MCF 10A (cell line): ENCODE measurements around the gene ANO6. TPM values are rescaled to one million over a fixed set of nuclear protein-coding genes. Genes with fewer than 3 reads are reported as not detected.

ENCODE experiments used
- BruUV-seq: library from RNA; stranded (reverse); fragments of 400-500 nt; replicated peaks from 2 replicates; lab custom pipeline; 2021; lab: Mats Ljungman, UMichigan
- CTCF ChIA-PET: fragments of 300-600 bp; sonication (Branson Sonifier 250); formaldehyde crosslinking; extraction: SDS; loops from one replicate; lab custom pipeline; 2021; ENCODE audit warnings: antibody characterized with exemption, inconsistent platforms; lab: Yijun Ruan, JAX
- POLR2A ChIA-PET: fragments of 300-600, 350-650 bp; sonication (Branson Sonifier 250); formaldehyde crosslinking; extraction: SDS; loops from one replicate; lab custom pipeline; 2020; ENCODE audit warnings: antibody characterized with exemption, inconsistent platforms; lab: Yijun Ruan, JAX
- DNase-seq: peaks from one replicate; pipeline ENCODE4 v3.0.0-alpha.2; 2018; ENCODE audit not compliant: unreplicated experiment
- H3K27ac Mint-ChIP-seq: one replicate; pipeline ENCODE4 v1.8.0; 2022; ENCODE audit warnings: mild to moderate bottlenecking, low read depth, mixed read lengths; ENCODE audit not compliant: unreplicated experiment
- H3K27me3 Mint-ChIP-seq: one replicate; pipeline ENCODE4 v1.8.0; 2022; ENCODE audit warnings: mixed read lengths; ENCODE audit not compliant: insufficient read depth, unreplicated experiment
- H3K36me3 Mint-ChIP-seq: one replicate; pipeline ENCODE4 v1.8.0; 2022; ENCODE audit warnings: mild to moderate bottlenecking, moderate library complexity, mixed read lengths; ENCODE audit not compliant: insufficient read depth, unreplicated experiment
- H3K4me1 Mint-ChIP-seq: one replicate; pipeline ENCODE4 v1.8.0; 2022; ENCODE audit warnings: mixed read lengths; ENCODE audit not compliant: insufficient read depth, unreplicated experiment
- H3K4me3 Mint-ChIP-seq: one replicate; pipeline ENCODE4 v1.8.0; 2022; ENCODE audit warnings: mild to moderate bottlenecking, moderate library complexity, mixed read lengths; ENCODE audit not compliant: unreplicated experiment
- H3K9me3 Mint-ChIP-seq: one replicate; pipeline ENCODE4 v1.8.0; 2022; ENCODE audit warnings: mixed read lengths; ENCODE audit not compliant: unreplicated experiment
- CTCF ChIP-seq: fragments of 200-600 bp; IDR thresholded peaks from one replicate; pipeline ENCODE4 v1.8.0; 2022; ENCODE audit warnings: antibody characterized with exemption, mild to moderate bottlenecking; ENCODE audit not compliant: unreplicated experiment
- intact Hi-C: fragments of 100-400 bp; cut with micrococcal nuclease; formaldehyde crosslinking; loops from 2 replicates; pipeline ENCODE4 v1.14.1; 2022
- total RNA-seq: library from RNA; stranded (reverse); gene quantifications from 2 replicates; pipeline ENCODE4 v1.2.3, GENCODE V29; 2022

ANO6 gene
- total RNA-seq, 1 experiment from 2014 or later, result 25.4 TPM

DNA sequence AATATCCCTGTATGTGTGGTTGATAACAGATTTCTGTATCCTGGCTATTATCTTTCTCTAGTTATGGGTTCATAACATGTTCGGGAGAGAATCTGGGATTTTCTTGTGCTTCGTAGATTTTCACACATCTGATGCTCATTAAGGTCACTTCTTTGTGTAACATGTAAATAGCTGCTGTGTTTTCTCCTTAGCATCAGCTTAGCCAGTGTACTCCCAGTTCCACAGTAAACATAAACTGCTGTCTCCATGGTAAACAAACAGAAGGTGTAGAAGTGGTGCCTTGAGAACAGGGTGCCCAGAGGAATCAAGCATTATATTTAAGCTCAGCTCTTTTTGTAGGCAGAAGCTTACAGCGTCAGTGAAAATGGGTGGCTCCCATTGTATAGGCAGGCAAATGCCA lies 88.0 kb downstream of the ANO6 start:
- Mint-ChIP-seq H3K4me3 (no peak overlapping the region), H3K27me3 (no peaks in the 10 kb centered on the region), H3K36me3 (peaks cover 6% of the 10 kb centered on the region), H3K4me1 (peaks cover 6% of the 10 kb centered on the region), H3K9me3 (no peaks in the 10 kb centered on the region), H3K27ac (no peak overlapping the region)
- no peak for DNase-seq
- no TSS peak for BruUV-seq
- intact Hi-C loops, result no loop called here
- ChIA-PET POLR2A (no interaction called here), CTCF (no interaction called here)
- TF ChIP-seq CTCF, result no peak

DNA sequence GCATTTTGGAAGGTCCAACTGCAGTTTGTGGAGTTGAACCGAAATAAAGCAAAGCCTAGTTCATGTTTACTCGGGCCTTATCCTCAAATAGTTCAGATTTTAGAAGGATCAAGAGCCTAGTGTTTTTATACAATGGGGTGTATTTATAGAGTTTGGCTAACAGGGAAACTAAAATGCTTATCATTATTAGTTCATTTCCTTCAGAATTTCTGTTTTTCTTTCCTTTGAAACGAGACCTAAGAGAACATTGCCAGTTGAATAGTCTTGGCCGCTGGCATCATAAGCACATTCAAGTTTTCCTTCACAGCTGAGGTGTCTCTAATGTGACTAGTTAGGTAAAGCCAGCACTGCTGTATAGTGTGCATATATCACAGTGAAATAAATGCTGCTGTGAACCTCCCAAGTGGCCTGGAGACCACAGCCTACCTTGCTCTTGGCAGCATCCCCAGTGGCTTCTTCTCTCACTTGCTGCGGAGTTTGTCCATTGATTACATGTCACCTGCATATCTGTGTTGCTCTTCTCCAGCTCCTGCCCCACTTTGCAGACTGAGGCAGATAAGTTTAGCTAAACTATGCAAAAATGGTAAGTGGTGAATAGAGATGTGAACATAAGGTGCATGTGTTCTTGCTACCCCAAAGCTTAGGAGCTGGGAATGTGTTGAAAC lies 88.8 kb downstream of the ANO6 start:
- H3K4me3 Mint-ChIP-seq, result no peak overlapping the region
- no TSS peak for BruUV-seq
- no peak overlapping the region for H3K27ac Mint-ChIP-seq
- H3K36me3 Mint-ChIP-seq, result peaks cover 6% of the 10 kb centered on the region
- no peak for DNase-seq
- no peaks in the 10 kb centered on the region for H3K9me3 Mint-ChIP-seq
- TF ChIP-seq CTCF, result no peak
- no peaks in the 10 kb centered on the region for H3K4me1 Mint-ChIP-seq
- intact Hi-C loops, result no loop called here
- ChIA-PET CTCF (interaction anchor here (1.0 kb wide), 1 partner anchor 88 kb away, joined by 4 read pairs; no protein-coding TSS in a partner anchor), POLR2A (interaction anchor here (0.7 kb wide), 1 partner anchor 51 kb away, joined by 4 read pairs; no protein-coding TSS in a partner anchor)
- H3K27me3 Mint-ChIP-seq, result no peaks in the 10 kb centered on the region

GRCh38 chr12:45305907-45306306 lies 90.0 kb downstream of the ANO6 start:
- ChIA-PET CTCF (no interaction called here), POLR2A (no interaction called here)
- Mint-ChIP-seq H3K27ac (no peak overlapping the region), H3K9me3 (no peaks in the 10 kb centered on the region), H3K4me3 (no peak overlapping the region), H3K27me3 (no peaks in the 10 kb centered on the region), H3K4me1 (no peaks in the 10 kb centered on the region), H3K36me3 (peaks cover 6% of the 10 kb centered on the region)
- DNase-seq, result no peak
- no TSS peak for BruUV-seq
- no peak for TF ChIP-seq CTCF
- intact Hi-C loops, result no loop called here

DNA sequence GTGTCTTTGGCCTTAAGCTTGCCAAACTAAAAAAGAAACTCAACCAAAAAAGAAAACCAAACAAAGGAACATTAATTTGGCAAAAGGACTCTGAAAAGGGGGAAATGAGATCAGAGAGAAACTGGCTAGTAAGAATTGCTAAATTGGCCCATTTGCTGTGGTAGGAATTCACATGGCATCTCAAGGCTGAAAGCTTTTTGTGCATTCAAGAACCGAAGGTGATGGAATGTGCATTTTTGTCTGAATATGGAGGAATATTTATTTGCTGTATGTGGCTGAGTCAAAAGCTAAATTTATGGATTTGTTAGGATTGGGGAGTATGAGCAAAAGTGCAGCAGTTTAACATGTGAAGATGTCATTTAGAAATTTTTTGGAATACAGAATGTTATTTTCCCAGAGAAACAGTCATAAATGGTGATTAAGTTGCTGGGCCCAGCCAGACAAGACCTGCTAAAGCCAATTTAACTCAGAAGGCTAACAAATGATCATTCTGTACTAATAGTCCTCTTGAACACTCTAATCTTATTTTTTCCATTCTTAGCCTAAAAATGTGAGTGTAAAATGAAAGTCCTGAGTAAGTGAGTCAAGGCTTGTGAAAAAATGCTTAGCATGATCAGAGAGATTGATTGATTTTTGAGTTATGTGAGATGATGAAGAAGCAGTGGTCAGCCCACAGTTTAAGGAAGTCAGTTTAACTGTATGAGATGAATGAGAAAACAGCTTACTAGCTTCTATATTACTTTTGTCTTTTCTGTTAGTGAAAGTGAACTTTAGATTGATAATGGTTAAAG lies 94.1 kb downstream of the ANO6 start:
- no peak overlapping the region for H3K27ac Mint-ChIP-seq
- no peak for DNase-seq
- no TSS peak for BruUV-seq
- ChIA-PET POLR2A (no interaction called here), CTCF (interaction anchor here (0.6 to 1.9 kb wide), 4 partner anchors 9 to 79 kb away, joined by 3 to 12 read pairs (median 6); no protein-coding TSS in a partner anchor)
- H3K4me3 Mint-ChIP-seq, result no peak overlapping the region
- no peaks in the 10 kb centered on the region for H3K4me1 Mint-ChIP-seq
- no peaks in the 10 kb centered on the region for H3K27me3 Mint-ChIP-seq
- intact Hi-C loops, result no loop called here
- TF ChIP-seq CTCF, result no peak
- no peaks in the 10 kb centered on the region for H3K9me3 Mint-ChIP-seq
- H3K36me3 Mint-ChIP-seq, result peaks cover 6% of the 10 kb centered on the region
